ENCODE measurements around the gene SH3YL1.

The SH3YL1 gene

GRCh38 chr2:258933-259332 is 4.9 kb downstream of the SH3YL1 start:
- DNase-seq (ENCODE audit: low read depth) = no peak

GRCh38 chr2:257842-258241 is 6.0 kb downstream of the SH3YL1 start:
- DNase-seq (ENCODE audit: low read depth) = no peak

DNA sequence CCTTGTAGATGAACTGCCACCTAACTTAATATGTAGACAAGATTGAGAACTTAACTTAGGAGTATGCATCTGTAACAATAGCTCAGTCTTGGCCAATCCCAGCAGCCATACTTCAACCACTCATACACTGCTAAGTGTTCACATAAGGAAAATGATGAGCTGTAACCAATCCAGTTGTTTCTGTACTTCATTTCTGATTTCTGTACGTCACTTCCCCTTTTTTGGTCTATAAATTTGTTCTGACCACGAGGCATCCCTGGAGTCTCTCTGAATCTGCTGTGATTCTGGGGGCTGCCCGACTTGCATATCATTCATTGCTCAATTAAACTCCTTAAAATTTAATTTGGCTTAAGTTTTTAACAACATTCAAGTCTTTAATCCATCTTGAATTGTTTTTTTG is 6.4 kb downstream of the SH3YL1 start:
- no peak for DNase-seq (ENCODE audit: low read depth)

DNA sequence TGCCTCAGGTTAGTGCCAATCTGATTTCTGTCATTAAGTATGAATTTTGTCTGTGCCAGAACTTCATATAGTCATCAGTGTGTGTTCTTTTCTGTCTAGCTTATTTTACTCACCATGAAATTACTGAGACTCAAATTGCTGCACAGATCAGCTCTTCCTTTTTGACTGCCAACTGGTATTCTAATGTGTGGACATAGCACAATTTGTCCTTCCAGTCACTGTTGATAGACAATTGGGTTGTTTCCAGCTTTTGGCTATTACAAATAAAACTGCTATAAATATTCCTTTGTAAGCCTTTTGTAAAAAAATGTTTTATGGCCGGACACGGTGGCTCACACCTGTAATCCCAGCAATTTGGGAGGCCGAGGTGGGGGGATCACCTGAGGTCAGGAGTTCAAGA is 7.7 kb downstream of the SH3YL1 start:
- DNase-seq (ENCODE audit: low read depth) = no peak

DNA sequence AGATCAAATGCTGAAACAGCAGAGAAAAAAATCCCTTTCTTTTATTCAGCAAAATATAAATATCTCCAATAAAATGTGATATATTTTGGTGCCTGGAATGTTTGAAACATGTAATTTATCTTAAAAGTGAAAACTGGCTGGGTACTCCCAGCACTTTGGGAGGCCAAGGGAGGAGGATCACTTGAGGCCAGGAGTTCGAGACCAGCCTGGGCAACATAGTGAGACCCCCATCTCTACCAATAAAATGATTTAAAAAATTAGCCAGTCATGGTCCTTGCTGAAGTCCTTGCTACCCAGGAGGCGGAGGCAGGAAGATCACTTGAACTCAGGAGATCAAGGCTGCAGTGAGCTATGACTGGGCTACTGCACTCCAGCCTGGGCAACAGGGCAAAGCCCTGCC is 8.6 kb downstream of the SH3YL1 start:
- DNase-seq (ENCODE audit: low read depth) = no peak

GRCh38 chr2:254241-254640 is 9.6 kb downstream of the SH3YL1 start:
- DNase-seq (ENCODE audit: low read depth) = no peak

DNA sequence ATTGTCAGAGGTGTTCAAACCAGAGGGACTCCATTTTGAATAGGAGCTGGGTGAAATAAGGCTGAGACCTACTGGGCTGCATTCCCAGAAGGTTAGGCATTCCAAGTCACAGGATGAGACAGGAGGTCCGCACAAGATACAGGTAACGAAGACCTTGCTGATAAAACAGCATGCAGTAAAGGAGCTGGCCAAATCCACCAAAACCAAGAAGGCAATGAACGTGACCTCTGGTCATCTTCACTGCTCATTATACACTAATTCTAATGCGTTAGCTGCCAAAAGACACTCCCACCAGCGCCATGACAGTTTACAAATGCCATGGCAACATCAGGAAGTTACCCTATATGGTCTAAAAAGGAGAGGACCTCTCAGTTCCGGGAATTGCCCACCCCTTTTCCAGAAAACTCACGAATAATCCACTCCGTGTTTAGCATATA is 10.6 kb downstream of the SH3YL1 start:
- DNase-seq (ENCODE audit: low read depth) = no peak

DNA sequence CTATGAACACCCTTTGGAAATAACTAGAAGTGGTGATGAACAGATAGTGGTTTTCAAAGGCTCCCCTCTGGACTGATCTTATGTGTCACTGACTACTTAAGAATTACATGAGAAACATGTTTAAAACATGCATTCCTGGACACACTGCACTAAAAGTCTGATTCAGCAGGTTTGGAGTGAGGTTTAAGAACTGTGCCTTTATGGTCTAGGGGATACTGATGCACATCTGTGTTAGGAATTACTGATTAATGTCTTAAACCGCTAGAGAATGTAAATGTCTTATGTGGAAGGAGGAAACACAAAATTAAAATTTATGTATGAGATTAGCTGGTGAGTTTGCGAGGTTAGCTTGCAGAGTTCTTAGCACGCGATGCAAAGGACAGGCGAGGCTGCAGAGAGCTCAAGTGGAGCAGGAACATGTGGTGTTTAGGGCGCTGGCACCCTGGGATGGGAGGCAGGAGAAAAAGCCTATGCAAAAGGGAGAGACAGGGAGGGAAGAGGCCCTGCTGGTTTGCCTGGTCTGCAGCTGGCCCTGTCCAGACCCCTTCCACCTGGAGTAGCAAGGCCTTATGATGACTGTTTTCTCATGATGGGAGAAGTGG is 11.7 kb downstream of the SH3YL1 start:
- DNase-seq (ENCODE audit: low read depth) = no peak

DNA sequence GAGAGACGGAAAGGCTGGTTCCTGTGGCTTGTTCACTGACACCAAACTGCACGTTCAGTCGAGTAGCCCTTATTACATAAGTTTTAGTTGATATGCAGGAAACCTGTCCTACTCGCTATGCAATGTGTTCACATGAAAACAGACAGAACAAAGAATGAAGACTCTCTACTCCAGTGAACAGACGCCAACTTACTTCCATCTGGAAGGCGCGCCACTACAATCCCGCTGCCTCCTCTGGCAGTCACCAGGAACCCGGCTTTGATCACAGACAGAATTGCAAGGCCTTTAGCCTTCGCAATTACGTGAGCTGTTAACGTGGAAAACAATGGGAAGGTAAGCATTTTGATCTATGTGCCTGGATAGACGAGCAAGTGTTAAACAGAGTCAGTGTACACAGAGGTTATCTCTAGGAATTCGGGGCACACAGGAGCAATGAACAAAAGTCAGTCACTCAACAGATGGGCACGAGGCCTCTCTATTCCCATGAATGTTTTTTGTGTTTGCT is 14.2 kb downstream of the SH3YL1 start:
- no peak for DNase-seq (ENCODE audit: low read depth)

DNA sequence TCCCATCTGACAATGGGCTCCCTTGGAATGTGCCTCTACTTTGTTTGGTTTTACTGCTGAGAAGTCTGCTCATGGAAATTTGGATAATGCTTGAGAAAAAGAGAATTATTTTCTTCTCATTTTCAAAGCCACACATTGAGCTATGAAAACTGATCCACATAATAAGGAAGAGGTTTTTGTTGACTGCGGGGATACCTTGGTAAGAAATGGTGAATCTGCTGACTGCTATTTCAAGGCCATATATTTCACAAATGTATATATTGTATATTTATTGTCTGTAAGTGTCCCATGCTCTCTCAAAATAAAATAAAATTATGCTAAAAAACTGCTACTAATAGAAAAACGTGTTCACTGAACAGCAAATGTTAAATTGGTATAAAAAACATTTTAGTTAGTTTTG is 15.1 kb downstream of the SH3YL1 start:
- DNase-seq (ENCODE audit: low read depth) = no peak

DNA sequence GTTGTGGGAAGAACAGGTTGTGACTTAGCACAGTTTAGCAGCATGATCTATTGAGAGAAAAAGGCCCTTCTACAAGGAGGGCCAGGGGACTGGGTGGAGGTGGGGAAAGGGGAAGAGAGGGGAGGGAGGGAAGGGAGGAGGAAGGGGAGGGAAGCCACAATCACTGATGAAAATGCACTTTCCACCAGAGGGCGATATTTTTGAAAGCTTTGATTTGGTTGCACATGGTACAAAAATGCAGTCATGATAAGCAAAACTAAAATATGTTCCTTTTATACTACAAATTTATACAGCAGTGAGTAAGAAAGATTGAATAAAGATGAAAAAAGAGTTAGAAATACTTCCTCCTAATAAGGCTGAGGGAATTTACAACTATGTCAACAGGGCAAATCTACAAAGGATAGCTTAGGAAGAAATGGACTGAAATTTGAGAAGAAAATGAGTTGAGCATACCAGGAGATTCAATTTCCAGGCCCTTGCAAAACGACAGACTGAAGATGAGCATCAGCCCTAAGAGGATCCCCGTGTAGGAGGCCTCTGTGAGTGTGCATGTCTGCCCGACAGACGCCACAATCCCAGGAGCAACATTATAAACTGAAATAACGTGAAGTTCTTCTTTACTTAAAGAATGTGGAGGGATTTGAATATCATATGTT is 17.2 kb downstream of the SH3YL1 start:
- peak; percentile 47 for DNase-seq (ENCODE audit: low read depth)

DNA sequence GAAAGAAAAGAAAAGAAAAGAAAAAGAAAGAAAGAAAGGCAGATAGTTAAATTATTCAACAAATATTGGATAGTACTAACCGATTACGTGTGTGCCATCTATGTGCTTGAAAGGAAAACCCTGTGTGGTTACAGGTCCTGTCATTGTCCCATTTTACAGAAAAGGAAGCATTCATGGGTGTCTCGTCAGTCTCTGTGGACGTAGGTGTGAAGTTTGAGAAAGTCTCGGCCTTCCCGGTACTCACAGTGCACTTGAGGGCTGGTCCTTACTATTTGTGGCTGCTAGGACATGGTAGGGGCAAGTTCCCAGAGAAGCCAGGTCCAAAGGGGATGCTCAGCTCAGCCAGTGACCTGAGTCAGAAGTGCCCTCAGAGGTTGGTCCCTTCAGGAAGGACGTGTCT is 19.3 kb downstream of the SH3YL1 start:
- no peak for DNase-seq (ENCODE audit: low read depth)

GRCh38 chr2:238869-239268 is 25.0 kb downstream of the SH3YL1 start:
- no peak for DNase-seq (ENCODE audit: low read depth)

GRCh38 chr2:238431-238830 is 25.4 kb downstream of the SH3YL1 start:
- no peak for DNase-seq (ENCODE audit: low read depth)

GRCh38 chr2:237878-238277 is 26.0 kb downstream of the SH3YL1 start:
- no peak for DNase-seq (ENCODE audit: low read depth)

- DNase-seq (ENCODE audit: low read depth) = no peak
Observed at GRCh38 chr2:236993-237539, 26.8 kb downstream of the SH3YL1 start.

DNA sequence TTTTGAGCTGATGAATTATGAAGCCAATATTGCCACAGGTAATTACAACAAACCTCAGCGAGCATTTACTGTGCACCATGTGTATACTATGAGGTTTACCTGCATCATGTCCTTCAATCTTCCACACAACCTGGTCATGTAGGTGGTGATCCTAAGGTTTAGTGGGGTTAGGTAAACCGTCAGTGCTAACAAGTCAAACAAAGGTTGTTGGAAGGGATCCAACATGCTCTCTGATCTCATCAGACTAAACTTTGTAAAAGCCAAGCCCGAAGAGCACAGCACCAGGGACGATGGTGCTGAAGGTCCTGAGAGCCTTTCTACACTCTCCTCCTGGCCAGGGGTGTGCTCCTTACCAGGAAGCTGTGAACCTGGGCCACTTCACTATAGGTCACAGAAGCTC is 29.4 kb downstream of the SH3YL1 start:
- no peak for DNase-seq (ENCODE audit: low read depth)

GRCh38 chr2:233030-233429 is 30.8 kb downstream of the SH3YL1 start:
- DNase-seq (ENCODE audit: low read depth) = no peak

DNA sequence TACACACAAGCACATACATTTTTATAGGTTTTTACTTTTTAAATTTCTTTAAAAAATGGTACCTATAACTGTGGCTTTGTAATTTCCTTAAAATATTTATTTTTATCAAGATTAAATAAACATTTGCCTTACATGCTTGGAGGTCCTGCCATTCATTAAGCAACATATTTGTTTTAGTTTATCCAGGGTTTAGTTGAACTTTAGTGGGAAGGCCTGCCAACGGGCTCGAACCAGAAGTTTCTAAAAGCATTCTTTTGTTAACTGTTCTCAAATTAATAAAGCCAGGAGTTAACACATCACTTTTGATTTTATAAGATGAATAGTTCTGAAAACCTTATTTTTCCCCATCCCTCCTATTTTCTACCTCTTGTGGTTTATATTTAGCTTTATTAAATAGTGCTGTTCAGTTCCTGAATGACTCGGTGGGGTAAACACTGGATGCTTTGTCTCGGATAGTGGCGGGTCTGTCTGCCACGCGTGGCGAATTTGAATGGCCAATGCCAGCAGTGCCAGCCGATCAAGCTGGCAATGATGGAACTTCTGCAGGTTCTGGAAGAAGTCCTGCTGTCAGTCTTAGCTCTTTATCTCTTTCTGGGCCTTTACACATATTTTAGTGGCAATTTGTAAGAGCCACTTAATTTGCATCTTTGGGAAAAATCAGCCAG is 32.2 kb downstream of the SH3YL1 start:
- DNase-seq (ENCODE audit: low read depth) = no peak

DNA sequence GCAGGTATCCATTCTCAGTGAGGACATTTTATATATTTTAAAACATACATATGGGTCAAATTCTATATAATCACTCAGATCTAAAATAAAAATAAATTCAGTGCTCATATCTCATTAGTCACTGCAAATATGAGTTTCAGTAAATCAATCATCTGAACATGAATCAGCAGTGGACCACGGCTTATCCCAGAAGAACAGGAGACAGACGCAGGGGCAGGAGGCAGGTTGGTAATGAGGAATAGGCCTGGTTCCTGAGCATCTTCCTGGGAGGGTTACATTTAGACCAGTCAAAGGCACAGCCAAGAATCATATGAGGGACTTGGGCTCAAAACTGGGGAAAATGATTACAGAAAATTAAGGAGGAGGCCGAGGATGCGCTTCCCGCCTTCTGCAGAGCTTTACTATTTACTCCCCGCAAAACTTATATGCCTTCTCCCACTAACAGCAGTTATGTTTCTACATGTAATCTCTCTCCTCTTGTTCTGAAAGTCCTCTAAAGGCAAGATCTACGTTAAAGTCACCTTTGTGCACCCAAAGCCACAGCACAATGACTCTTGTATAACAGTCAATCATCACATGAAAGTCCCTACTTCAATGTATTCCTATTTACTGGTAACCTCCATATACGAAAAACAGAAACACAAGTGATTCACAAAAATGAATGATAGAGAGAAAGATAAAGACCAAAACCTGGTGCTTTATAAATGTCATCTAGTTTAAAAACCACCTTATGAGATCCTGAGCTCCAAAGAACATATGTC is 35.1 kb downstream of the SH3YL1 start:
- no peak for DNase-seq (ENCODE audit: low read depth)

DNA sequence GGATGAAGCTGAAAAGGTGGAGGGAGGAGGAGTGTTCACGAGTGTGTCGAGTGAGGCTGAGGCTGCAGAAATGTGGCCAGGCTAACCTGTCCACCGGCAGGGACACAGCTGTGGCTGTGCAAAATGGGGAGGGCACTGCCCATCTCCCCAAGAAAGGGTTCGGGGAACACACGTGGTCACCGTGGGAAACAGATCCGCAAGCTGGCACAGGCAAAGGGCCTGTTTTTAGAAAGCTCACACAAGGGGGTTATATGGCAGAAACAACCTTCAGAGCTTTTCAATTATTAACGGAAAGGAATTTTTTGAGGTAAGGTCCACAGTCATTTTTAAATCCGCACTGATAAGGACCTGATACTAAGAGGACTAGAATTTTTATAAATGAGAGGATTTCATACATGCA is 35.7 kb downstream of the SH3YL1 start:
- no peak for DNase-seq (ENCODE audit: low read depth)

DNA sequence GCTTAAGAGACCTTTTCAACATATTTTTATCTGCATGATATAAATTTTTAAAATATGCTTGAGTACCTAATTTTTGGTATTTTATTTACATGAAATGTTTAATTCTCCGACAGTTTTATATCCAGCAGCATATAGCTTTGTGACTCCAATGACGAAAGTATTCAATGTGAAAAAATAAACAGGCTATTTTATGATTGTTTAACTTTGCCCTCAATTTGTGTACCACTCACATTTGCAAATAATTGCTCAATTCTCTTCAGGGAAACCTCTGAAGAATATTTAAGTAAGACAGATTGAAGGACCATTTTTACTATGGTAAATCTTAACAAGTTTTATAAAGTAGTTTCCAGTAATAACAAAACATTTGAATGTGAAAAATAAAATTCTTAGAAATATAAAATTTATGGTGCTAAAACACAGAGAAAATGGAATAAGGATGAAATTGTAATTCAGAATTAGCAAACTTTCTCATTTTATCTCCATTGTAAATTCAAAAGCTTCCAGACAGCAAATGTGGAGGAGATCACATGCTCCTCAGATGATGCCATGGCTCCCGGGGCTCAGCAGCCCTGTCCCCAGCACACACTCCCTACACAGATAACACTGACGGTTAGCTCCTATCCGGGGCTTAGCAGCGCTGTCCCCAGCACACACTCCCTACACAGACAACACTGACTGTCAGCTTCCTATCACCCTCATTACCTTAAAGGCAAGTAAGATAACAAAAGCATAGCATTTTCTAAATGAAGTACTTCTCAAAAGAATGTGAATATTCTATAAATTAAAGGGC is 39.7 kb downstream of the SH3YL1 start:
- DNase-seq (ENCODE audit: low read depth) = no peak
